HepG2 (cell line): ENCODE results near the gene NYAP2. TPM values are rescaled to one million over a fixed set of nuclear protein-coding genes. Genes with fewer than 3 reads are reported as not detected.

ENCODE experiments used
- ATAC-seq: fragments of 200-7000 bp; cut with Tn5 transposase; 3 replicates; pipeline ENCODE4 v1.9.1; 2020; ENCODE audit warnings: mild to moderate bottlenecking, moderate library complexity
- BruUV-seq: library from RNA; stranded (reverse); fragments of 400-500 nt; replicated peaks from 2 replicates; lab custom pipeline; 2021; lab: Mats Ljungman, UMichigan
- CTCF ChIA-PET: fragments of 300-600 bp; formaldehyde crosslinking; extraction: SDS; loops from one replicate; lab custom pipeline; 2021; ENCODE audit warnings: low total read pairs, inconsistent platforms, low intra/inter-chr PET ratio; lab: Yijun Ruan, JAX
- POLR2A ChIA-PET: fragments of 350-600 bp; sonication (Branson Sonifier 250); formaldehyde crosslinking; loops from one replicate; lab custom pipeline; 2020; ENCODE audit warnings: antibody characterized with exemption, inconsistent platforms; lab: Yijun Ruan, JAX
- DNase-seq: peaks from one replicate; pipeline ENCODE4 v3.0.0-alpha.2; 2015; ENCODE audit warnings: low spot score
- FAIRE-seq: peaks from 3 replicates; lab custom pipeline; 2011; peaks lifted over from hg19 to GRCh38; lab: Jason Lieb, UNC
- H2AFZ ChIP-seq: one replicate; pipeline ENCODE4 v1.6.1; 2011; ENCODE audit warnings: low read length, inconsistent platforms
- H3K27ac ChIP-seq: fragments of 300-600 bp; 3 replicates; pipeline ENCODE4 v1.8.0; 2011; ENCODE audit warnings: mixed run types, mild to moderate bottlenecking, mixed read lengths, low read length, inconsistent platforms; ENCODE audit not compliant: insufficient read depth; ENCODE audit errors: extremely low read length
- H3K27me3 ChIP-seq, 2 experiments: fragments of 200-600 bp in 1 of 2; 2 replicates in 1 of 2; 3 replicates in 1 of 2; pipeline versions ENCODE4 v1.6.0 to v1.8.0; 2011; ENCODE audit warnings: low read length in 2 of 2, mild to moderate bottlenecking in 2 of 2, moderate library complexity in 2 of 2, inconsistent platforms in 1 of 2; ENCODE audit not compliant: insufficient read depth in 2 of 2, control insufficient read depth in 1 of 2
- H3K36me3 ChIP-seq, 2 experiments: fragments of 200-600 bp in 1 of 2; replicated peaks in 1 of 2; 2 replicates in 1 of 2; 3 replicates in 1 of 2; pipeline versions ENCODE4 v1.5.1 to v1.8.0; 2011; ENCODE audit warnings: low read length in 2 of 2, inconsistent platforms in 1 of 2; ENCODE audit not compliant: insufficient read depth in 2 of 2, control insufficient read depth in 1 of 2
- H3K4me1 ChIP-seq: 2 replicates; pipeline ENCODE4 v1.5.1; 2012; ENCODE audit warnings: low read length, inconsistent platforms; ENCODE audit not compliant: insufficient read depth
- H3K4me2 ChIP-seq: 2 replicates; pipeline ENCODE4 v1.6.0; 2011; ENCODE audit warnings: low read depth, low read length, inconsistent platforms
- H3K4me3 ChIP-seq, 3 experiments: fragments of 200-600 bp in 1 of 3; sonication (generic), shearing (Covaris generic) in 1 of 3; replicated peaks in 1 of 3; 2 replicates each; pipeline ENCODE4 v1.5.1; 2011 to 2016; ENCODE audit warnings: low read length in 3 of 3, inconsistent platforms in 2 of 3, low read depth in 2 of 3, mild to moderate bottlenecking in 2 of 3, control low read depth in 1 of 3, mixed read lengths in 1 of 3; ENCODE audit not compliant: insufficient read depth in 1 of 3
- H3K79me2 ChIP-seq: one replicate; pipeline ENCODE4 v1.6.1; 2011; ENCODE audit warnings: low read length, inconsistent platforms; ENCODE audit not compliant: insufficient read depth
- H3K9ac ChIP-seq: 2 replicates; pipeline ENCODE4 v1.6.0; 2011; ENCODE audit warnings: mild to moderate bottlenecking, low read depth, low read length, inconsistent platforms; ENCODE audit not compliant: insufficient read depth
- H3K9me3 ChIP-seq: 2 replicates; pipeline ENCODE4 v1.5.1; 2012; ENCODE audit warnings: mild to moderate bottlenecking, low read length
- H4K20me1 ChIP-seq: 2 replicates; pipeline ENCODE4 v1.6.0; 2011; ENCODE audit warnings: inconsistent platforms, mild to moderate bottlenecking, low read length, moderate library complexity; ENCODE audit not compliant: insufficient read depth
- CTCF ChIP-seq: sonication (generic); formaldehyde crosslinking; IDR thresholded peaks from 2 replicates; pipeline ENCODE4 v1.5.0; 2020; ENCODE audit warnings: mild to moderate bottlenecking, missing genetic modification reagents, moderate library complexity
- HMGXB4 ChIP-seq, 2 experiments: sonication (generic) in 1 of 2; formaldehyde crosslinking in 1 of 2; IDR thresholded peaks; 2 replicates each; pipeline versions ENCODE4 v1.4.0 to v1.6.1; 2018 to 2020; ENCODE audit warnings: missing genetic modification reagents in 2 of 2, borderline replicate concordance in 1 of 2, low read depth in 1 of 2, mild to moderate bottlenecking in 1 of 2, missing biosample characterization in 1 of 2
- IRF2 ChIP-seq: IDR thresholded peaks from 2 replicates; pipeline ENCODE4 v1.6.1; 2018; ENCODE audit warnings: missing genetic modification reagents, missing compliant biosample characterization
- MXD3 ChIP-seq: IDR thresholded peaks from 2 replicates; pipeline ENCODE4 v1.6.1; 2016; ENCODE audit warnings: mild to moderate bottlenecking, missing biosample characterization, missing genetic modification reagents
- NR2F2 ChIP-seq: IDR thresholded peaks from 2 replicates; pipeline ENCODE4 v1.6.1; 2012; ENCODE audit warnings: low read depth, inconsistent platforms, borderline replicate concordance
- STAG1 ChIP-seq: sonication (generic); formaldehyde crosslinking; IDR thresholded peaks from 2 replicates; pipeline ENCODE4 v1.4.0; 2020; ENCODE audit warnings: missing genetic modification reagents
- TAF1 ChIP-seq: sonication (generic); formaldehyde crosslinking; IDR thresholded peaks from 2 replicates; pipeline ENCODE4 v1.4.0; 2020; ENCODE audit warnings: missing genetic modification reagents
- TBP ChIP-seq: sonication (generic); formaldehyde crosslinking; IDR thresholded peaks from 2 replicates; pipeline ENCODE4 v1.5.0; 2020; ENCODE audit warnings: missing genetic modification reagents
- THAP9 ChIP-seq: sonication (generic); formaldehyde crosslinking; IDR thresholded peaks from 2 replicates; pipeline ENCODE4; 2020; ENCODE audit warnings: missing genetic modification reagents, mild to moderate bottlenecking, borderline replicate concordance
- ZNF75D ChIP-seq: sonication (generic); formaldehyde crosslinking; IDR thresholded peaks from 2 replicates; pipeline ENCODE4 v1.8.1; 2023; ENCODE audit warnings: missing genetic modification reagents, mild to moderate bottlenecking, borderline replicate concordance
- ZNF790 ChIP-seq: sonication (generic); formaldehyde crosslinking; IDR thresholded peaks from 2 replicates; pipeline ENCODE4 v1.8.0; 2022; ENCODE audit warnings: missing genetic modification reagents, mild to moderate bottlenecking, borderline replicate concordance
- WGBS: methylation state at CpG from one replicate; pipeline ENCODE4 v1.1.6; 2017; ENCODE audit warnings: low lambda C conversion rate; 5-methylcytosine and 5-hydroxymethylcytosine counted together
- in situ Hi-C: cut with HindIII; loops from 2 replicates; pipeline ENCODE4 v1.10.0; 2017; ENCODE audit warnings: low pct_unique_long_range_greater_than_20kb; ENCODE audit not compliant: extremely low pct_ligation_motif_present
- intact Hi-C: fragments of 100-400 bp; cut with micrococcal nuclease; formaldehyde crosslinking; loops from one replicate; pipeline ENCODE4 v1.10.0; 2022; ENCODE audit not compliant: unreplicated experiment
- polyA plus RNA-seq, 8 experiments: library from polyadenylated mRNA; depleted of rRNA in 3 of 8; stranded (reverse) in 7 of 8; unstranded in 1 of 8; fragments of >200 nt; fragmentation: Illumina TruSeq in 4 of 8; extraction: Trizol in 4 of 8; gene quantifications; 2 replicates each; pipeline versions ENCODE4 v1.2.1 to v1.2.3, GENCODE V29; 2011 to 2016; ENCODE audit warnings: low read depth in 4 of 8, missing spikeins in 1 of 8, mixed read lengths in 1 of 8; ENCODE audit not compliant: insufficient read depth in 1 of 8
- total RNA-seq, 5 experiments: library from RNA; depleted of rRNA; stranded (reverse); fragments of >200 nt; fragmentation: Illumina TruSeq; extraction: Trizol; gene quantifications; 2 replicates each; pipeline ENCODE4 v1.2.3, GENCODE V29; 2016; ENCODE audit warnings: low read depth in 1 of 5

The NYAP2 gene
- total and polyA plus RNA-seq, 2 of the 13 experiments (the other 11 are each of a cell fraction or from before 2014, with no cell fraction given): not detected

- no peak for TF ChIP-seq THAP9 (CRISPR knock-in tag)
- no peak for TF ChIP-seq ZNF75D (CRISPR knock-in tag)
- TF ChIP-seq NR2F2: no peak
- no peak for TF ChIP-seq MXD3 (CRISPR knock-in tag)
- TF ChIP-seq, all 625 proteins: peak for 0
Observed at GRCh38 chr2:225667445-225667844, 267.9 kb downstream of the NYAP2 start (continued).

GRCh38 chr2:225668606-225669266, 269.2 kb downstream of the NYAP2 start:
- WGBS: 33% methylated on average over 2 of the region's 2 CpGs
- Histone ChIP-seq H2AFZ (no peak overlapping the region), H3K4me1 (no peaks in the 10 kb centered on the region), H3K9ac (no peak overlapping the region), H3K36me3 (no peaks in the 10 kb centered on the region), H3K4me2 (no peak overlapping the region), H3K4me3 (no peak overlapping the region), H3K27me3 (no peaks in the 10 kb centered on the region), H4K20me1 (no peaks in the 10 kb centered on the region), H3K27ac (no peak overlapping the region), H3K79me2 (no peaks in the 10 kb centered on the region), H3K9me3 (no peaks in the 10 kb centered on the region)
- no TSS peak for BruUV-seq
- ChIA-PET POLR2A (no interaction called here), CTCF (interaction anchor here (1.7 to 6.1 kb wide), 3 partner anchors 1134 to 1438 kb away, joined by 5 to 74 read pairs (median 15); no protein-coding TSS in a partner anchor)
- ATAC-seq (peak; percentile 95), DNase-seq (peak; percentile 65), FAIRE-seq (peak; percentile 91)
- in situ Hi-C loops: loop anchor here (5.0 to 25.0 kb wide), 4 partner anchors 1134 to 1439 kb away; no protein-coding TSS in a partner anchor
- intact Hi-C loops: loop anchor here (1.0 to 10.0 kb wide), 4 partner anchors 219 to 1134 kb away; no protein-coding TSS in a partner anchor
- TF ChIP-seq STAG1 (CRISPR knock-in tag): peak; percentile 92
- no peak for TF ChIP-seq TAF1 (CRISPR knock-in tag)
- TF ChIP-seq ZNF790 (CRISPR knock-in tag): 0 out of 2 replicates have a peak, but pooled peaks have one; percentile 57
- no peak for TF ChIP-seq TBP (CRISPR knock-in tag)
- TF ChIP-seq IRF2: 0 out of 2 replicates have a peak, but pooled peaks have one; percentile 32
- TF ChIP-seq CTCF: peak; percentile 85
- 0 out of 4 replicates have a peak, but pooled peaks of 1 of the 2 experiments have one; percentile 29 for TF ChIP-seq HMGXB4 (CRISPR knock-in tag; IDR thresholded peaks at IDR 0.05; ENCODE audit: borderline replicate concordance in 1 of 2, low read depth in 1 of 2)
